Hematopoietic multipotent progenitor cell treated with erythropoietin and hydrocortisone succinate and interleukin-3 and kit ligand, for 8 days (in vitro differentiated cells): ENCODE results near the gene MYO9B.
A peak's percentile ranks its signal among the peaks of the same experiment; 100 is the strongest.

Source experiments
- DNase-seq: peaks from one replicate; pipeline ENCODE4 v3.0.0-alpha.2; 2015

MYO9B gene

GRCh38 chr19:17225053-17225452, 149.5 kb downstream of the MYO9B start:
- DNase-seq: no peak

- DNase-seq: peak; percentile 98
Observed at GRCh38 chr19:17226002-17226933, 150.7 kb downstream of the MYO9B start, which contains the start of gene OCEL1. OCEL1 (plus strand) TSS chr19:17226226; CDS start chr19:17226248, 22 bp downstream.

GRCh38 chr19:17227798-17228367, 152.3 kb downstream of the MYO9B start:
- DNase-seq: no peak

DNA sequence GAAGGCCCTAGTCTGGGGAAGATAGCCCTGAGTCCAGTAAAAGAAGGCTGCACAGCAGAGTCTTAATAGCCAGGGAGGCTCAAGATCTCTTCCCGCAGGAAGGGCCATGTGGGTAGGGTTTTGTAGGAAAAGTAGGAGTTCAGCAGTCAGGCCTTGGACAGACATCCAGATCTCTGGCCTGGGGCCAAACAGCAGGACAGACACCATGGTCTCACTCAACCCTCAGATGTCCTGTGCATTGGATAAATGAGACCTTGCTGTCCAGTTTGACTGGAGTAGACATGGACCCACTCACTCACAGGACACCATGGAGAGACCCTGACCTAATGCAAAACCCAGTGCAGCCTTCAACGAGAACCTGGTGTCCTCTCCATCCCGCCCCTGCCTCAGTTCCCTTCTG, 154.3 kb downstream of the MYO9B start:
- no peak for DNase-seq

DNA sequence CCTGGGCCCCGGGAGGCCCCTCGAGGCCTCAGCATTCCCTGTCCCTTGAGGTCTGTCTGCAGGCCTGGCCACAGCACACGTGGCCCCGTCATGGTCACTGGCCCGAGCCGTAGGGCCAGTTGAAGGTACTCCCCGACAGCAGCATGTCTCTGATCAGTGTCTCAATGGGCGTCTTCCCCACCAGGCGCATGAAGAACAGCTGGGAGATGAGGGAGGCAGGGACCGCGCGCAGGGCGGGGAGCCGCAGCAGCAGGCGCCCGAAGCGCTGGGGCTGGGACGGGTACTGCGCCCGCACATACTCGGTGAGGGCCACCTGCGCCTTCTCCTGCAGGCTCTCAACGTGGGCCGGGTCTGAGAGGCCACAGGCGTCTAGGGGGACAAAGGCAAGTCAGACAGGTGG, 156.7 kb downstream of the MYO9B start:
- DNase-seq: no peak

- peak; percentile 82 for DNase-seq
Observed at GRCh38 chr19:17234911-17235299, 159.3 kb downstream of the MYO9B start.

DNA sequence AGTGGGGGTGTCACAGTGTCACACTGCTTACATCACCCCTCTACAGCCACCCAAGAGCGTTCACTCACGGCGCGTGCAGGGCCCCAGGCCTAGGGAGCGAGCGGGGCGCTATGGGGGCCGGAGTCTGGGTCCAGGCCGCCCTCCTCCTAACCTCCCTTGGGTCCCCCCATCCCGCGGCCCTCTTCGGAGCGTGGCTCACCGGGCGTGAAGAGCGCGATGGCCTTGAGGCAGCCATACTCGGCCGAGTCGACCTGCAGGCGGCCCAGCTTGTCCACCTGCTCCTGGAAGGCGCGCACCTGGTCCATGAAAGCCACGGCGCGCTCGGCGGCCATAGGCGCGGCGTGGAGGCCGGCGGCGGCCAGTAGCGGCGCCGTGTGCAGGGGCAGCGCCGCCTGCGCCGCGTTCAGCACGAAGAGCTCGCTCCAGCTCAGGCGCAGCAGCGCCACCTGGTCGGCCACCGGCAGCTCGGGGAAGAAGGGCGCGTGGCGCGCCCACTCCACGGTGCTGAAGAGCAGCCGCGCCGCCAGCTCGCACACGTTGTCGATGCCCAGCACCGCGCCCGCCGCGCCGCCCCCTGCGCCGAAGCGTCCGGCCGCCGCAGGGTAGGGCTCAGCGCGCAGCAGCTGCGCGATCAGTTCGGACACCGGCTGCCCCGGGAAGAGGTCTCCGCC, 159.9 kb downstream of the MYO9B start:
- peak; percentile 66 for DNase-seq

DNA sequence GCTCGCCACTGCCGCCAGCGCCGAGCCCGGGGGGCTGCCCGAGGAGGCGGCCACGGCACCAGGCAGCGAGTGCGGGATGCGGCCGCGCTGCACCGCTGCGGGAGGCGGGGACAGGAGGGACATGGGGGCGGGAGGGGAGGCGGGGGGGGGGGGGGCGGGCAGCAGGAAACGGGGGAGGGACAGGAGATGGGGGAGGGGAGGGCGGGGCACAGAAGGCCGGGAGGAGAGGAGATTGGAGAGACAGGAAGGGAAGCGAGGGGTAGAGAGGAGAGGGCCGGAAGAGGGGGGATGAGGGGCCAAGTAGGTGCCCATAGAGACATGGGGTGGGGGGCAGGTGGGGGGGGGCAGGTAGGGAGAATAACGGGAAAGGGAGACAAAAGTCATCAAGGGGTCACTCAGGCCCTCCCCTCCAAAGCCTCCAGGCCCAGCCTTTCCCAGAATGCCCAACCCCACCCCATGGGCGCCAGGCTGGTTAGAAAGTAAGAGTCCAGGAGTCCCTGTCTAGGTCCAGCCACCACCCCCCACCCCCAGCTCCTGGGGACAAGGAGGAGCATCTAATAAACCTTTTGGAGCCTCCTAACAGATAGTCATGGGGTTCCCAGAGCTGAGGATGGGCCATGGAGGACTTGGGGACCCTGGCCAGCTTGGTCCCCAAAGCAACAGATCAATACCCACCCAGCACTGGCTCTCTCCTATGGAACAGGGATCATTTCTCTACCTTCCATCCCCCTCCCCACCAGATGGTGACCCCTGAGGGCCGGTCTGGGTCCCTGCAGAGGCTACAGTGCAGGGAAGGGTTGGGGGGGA, 160.6 kb downstream of the MYO9B start:
- peak; percentile 46 for DNase-seq

DNA sequence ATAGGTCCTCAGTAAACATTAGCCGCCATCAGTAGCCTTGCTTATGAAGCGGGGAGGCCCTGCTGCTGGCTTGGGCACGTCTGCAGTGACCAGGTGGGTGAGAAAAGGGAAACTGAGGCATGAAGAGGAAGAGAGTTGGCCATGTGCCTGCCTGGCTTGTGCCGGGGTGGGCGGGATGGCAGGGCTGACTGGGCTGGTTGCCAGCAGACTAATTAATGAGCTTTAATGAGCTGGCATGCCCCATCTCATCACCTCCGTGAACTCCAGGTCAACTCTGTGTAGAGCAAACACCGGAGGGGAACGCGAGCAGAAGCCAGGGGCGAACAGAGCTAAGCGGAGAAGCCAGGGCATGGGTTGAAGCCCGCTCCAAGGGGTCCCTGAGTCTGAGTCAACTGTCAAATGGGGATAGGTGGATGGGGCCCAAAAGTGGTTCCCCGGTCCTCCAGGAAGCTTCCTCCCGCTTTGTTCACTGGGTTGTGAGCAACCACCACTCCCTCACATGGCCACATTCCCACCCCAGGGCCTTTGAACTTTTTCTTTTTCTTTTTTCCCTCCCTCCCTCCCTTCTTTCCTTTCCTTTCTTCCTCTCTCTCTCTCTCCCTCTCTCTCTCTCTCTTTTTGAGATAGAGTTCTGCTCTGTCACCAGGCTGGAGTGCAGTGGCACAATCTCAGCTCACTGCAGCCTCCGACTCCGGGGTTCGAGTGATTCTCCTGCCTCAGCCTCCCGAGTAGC, 161.4 kb downstream of the MYO9B start:
- peak; percentile 44 for DNase-seq

- no peak for DNase-seq
Observed at GRCh38 chr19:17237747-17238706, 162.4 kb downstream of the MYO9B start.

DNA sequence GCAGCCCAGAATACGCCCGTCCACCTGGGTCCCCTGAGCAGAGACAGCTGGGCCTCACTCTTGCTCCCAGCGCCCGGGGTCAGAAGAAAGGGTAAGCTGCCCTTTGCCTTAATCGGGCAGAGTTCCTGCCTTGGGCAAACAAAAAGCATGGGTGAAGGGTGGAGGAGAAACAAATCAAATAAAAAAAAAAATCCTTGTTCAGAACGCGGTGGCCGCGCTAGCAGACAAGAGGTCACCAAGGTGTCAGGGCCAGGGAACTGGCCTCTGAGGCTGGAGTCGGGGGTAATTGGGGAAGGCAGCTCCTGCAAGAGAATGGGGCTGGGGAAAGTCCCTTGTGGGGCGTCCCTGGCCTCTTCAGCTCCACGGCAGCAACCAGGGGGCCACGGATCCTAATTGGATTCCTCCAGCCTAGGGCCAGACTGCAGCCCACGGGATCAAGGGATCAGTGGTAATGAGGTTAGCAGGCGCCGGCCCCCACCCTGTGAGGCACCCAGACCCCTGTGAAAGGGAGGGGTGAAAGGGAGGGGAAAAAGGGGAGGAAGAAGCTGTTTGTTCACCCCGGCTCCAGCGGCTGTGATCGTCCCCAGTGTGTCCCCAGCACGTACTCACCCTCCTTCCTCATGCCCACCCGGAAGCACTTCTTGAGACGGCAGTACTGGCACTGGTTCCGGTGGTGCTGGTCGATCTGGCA, 164.6 kb downstream of the MYO9B start:
- DNase-seq: no peak

- no peak for DNase-seq
Observed at GRCh38 chr19:17240826-17241399, 165.3 kb downstream of the MYO9B start.

DNA sequence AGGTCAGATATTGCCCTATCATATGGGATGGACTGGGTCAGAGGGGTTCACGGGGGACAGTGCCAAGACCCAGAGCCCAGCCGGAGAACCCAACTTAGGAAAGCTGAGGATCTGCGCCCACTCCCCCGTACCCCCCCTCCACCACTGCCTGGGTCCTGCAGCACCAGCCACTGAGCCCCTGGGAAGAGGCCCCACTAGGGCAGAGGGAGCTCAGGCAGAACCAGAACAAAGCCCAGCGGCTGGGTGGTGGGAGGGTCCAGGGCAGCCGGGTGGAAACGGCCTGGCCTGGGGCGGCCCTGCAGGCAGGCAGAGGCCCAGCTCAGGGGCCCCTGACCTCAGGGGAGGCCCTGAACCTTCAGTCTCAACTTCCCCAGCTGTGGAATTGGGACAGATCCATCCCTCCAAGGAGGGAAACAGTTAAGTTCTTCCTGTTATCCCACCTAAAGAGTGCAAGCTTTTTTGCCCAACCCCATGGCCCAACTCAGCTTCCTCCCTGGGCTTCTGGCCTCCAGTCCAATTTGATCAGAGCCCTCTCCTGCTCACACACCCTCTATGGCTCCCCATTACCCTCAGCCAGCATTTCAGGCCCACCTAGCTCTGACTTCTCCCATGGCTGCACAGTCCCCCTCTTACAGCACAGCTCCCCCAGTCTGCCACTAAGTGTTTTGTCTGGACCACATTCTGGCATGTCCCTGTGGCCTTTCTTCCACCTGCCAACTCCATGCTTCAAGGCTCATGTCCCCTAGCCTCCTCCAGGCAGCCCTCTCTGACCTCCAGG, 167.0 kb downstream of the MYO9B start:
- DNase-seq: no peak

DNA sequence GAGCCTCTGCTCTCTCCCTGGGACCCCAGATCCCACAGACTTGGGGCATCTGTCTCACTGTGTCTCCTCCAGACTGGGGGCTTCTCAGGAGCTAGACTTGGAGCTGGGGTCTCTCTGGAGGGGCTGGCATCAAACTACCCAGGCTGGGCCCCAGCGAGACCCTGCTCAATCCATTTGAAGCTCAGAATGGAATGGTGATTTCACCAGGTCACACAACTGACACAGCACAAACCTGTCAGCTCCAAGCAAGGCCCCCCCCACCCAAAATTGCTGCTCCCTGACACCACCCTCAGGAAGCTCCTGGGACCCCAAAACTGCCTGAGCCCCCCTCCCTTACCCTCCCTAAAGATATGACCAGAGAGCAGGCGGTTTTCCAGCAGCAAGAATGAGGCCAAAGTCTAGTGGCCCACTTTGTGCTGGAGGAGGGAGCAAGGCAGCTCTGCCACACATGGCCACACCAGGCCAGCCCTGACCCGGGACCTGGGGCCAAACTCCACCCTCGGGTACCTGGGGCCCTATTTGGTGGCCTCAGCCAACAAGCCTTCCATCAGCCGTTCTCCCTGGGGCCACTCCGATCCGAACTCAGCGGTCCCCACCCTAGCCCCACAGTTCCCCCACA, 167.7 kb downstream of the MYO9B start:
- no peak for DNase-seq

DNA sequence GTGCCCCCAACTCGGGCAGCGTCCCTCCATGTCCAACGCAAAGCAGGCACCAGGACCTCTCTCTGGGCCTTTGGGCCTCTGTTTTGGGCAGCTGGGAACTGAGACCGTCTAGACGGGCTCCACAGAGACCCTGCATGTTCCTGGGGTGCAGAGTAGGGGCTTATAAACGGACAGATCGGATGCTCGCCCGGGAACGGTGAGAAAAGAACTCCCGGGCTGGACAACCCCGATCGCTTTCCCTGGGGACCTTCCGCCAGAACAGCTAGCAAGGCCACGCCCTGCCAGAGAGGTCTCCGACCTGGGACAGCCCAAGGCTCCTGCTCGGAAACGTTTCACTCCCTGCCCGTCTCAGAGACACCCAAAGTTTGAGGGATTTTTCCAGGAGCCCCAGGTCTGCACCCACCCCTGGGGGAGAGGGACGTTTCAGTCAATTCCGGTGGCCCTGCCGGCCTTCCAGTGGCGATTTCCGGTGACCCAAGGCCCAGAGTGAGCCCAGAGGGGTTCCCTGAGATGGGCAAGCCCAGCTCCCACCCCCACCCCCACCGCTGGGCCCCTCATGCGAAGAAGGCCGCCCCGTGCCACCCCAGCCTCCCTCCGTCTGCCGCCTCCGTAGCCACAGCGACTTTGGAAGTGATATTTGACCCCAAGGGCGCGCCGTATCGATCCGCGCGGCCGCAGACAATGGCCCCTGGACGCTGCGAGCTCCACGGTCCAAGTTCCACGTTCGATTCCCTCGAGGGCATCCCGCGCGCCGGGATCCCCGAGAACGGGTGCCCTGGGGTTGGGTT, 168.4 kb downstream of the MYO9B start:
- DNase-seq: no peak

DNA sequence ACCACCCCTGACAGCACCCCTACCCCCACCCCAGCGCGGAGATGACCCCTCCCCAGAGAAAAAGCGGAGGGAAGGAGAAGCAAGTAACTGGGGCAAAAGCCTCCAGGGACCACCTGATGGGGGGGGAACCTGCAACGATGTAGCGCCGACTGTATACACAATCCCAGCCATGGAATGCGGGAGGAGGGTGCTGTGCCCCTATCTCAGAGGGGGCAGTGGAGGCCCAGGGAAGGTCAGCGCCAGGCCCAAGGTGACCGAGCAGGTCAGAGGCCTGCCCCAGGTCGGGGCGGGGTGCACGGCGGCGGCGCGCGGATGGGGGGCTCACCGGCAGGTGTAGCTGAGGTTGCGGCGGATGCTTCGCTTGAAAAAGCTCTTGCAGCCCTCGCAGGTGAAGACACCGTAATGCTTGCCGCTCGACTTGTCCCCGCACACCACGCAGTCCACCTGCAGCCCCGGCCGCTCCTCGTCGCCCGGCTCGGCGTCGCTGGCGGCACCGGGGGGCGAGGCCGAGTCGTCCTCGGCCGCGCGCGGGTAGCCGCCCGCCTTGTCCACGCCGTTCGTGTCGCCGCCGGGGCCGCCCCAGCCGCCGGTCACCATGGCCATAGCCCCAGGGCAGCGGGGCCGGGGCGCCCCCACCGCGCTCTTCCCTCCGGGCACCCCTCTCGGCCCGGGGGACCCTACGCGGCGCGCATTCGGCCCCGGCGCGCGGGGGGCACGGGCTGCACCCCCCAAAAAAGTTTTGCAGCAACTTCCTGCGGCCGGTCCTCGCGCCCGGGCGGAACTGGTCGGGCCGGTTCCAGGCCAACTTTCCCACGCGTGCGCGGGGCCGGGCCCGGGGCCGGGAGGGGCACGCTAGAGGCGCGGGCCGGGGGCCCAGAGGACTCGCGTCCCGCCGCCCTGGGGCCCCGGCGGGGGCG, 169.3 kb downstream of the MYO9B start:
- no peak for DNase-seq

DNA sequence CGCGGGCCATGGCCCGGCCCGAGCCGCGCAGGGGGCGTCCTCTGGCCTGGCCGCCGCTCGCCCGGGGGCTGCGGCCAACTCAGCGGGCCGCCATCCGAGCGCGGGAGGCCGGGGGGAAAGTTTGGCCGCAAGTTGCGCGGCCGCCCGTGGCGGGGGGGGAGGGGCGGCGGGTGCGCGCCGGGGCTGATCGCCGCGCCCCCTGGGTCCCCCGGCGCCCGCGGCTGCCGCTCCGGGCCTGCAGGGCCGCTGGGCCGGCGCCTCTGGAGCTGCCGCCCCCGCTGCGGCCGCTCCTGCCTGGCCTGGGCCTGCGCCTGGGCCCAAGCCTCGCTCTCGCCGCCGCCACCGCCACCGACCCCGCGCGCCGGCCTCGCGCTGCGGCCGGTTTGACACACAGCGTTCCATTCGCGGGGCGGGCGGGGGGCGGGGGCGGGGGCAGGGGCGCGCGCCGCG, 170.0 kb downstream of the MYO9B start, which contains the start of gene NR2F6:
Gene NR2F6, minus strand, starts transcription at position 385 of the 450 bp plus-strand sequence. CDS start 699 bp downstream, outside the sequence.
- no peak for DNase-seq
